ENCODE results near the gene VPS4B. TPM values are rescaled to one million over a fixed set of nuclear protein-coding genes. Genes with fewer than 3 reads are reported as not detected.

Gene VPS4B
- total and polyA plus RNA-seq, 10 of the 15 experiments (the other 5 are each of a cell fraction or from before 2014, with no cell fraction given): 21.4 to 37.6 (median 29.8) TPM

DNA sequence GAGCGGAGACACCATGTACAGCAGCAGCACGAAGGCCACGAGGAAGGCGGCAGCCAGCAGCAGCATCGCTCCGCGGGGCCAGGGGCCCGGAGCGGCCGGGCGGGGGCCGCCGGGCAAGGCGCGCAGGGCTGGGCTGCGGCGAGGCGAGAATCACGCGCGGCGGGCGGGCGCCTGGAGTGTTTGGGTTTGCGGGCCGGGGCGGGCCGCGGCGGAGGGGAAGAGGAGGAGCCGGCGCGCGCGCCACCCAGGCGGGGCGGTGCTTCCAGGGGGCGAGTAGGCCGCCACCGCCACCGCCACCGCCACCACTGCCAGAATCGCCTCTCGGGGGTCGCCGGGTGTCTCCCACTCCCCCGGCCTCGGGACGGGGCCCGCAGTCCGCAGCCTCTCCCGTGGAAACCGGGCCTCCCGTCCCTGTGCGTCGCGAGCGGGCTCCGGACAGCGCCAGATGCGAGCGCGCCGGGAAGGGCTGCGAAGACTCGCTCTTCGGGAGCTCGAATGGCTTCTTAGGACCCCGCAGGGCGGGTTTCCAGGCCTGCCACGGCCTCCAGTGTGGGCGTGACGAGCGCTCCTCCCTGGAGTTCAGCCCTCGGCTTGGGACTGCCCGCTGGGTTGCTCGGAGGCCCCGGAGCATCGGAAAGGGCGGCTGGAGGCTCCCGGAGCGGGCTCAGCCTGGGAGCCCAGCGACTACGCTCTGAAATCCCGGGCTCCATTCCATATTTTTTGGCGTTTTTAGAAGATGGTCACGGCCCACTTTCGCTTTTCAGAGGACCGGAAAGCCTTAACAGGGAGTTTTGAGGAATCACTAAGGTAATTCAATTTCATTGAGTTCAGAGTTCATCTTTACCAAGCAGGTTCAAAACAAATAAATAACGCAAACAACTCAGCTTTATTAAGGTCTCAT lies 55.0 kb downstream of the VPS4B start, which contains the start of gene KDSR (continued):
- TF ChIP-seq RB1 (IDR thresholded peaks at IDR 0.05; ENCODE audit: borderline replicate concordance): 0 out of 2 replicates have a peak, but pooled peaks have one; percentile 38
- TF ChIP-seq, protein P1, sequence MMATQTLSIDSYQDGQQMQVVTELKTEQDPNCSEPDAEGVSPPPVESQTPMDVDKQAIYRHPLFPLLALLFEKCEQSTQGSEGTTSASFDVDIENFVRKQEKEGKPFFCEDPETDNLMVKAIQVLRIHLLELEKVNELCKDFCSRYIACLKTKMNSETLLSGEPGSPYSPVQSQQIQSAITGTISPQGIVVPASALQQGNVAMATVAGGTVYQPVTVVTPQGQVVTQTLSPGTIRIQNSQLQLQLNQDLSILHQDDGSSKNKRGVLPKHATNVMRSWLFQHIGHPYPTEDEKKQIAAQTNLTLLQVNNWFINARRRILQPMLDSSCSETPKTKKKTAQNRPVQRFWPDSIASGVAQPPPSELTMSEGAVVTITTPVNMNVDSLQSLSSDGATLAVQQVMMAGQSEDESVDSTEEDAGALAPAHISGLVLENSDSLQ (IDR thresholded peaks at IDR 0.05): peak; percentile 63
- TF ChIP-seq, protein P2, sequence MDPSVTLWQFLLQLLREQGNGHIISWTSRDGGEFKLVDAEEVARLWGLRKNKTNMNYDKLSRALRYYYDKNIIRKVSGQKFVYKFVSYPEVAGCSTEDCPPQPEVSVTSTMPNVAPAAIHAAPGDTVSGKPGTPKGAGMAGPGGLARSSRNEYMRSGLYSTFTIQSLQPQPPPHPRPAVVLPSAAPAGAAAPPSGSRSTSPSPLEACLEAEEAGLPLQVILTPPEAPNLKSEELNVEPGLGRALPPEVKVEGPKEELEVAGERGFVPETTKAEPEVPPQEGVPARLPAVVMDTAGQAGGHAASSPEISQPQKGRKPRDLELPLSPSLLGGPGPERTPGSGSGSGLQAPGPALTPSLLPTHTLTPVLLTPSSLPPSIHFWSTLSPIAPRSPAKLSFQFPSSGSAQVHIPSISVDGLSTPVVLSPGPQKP (IDR thresholded peaks at IDR 0.05; ENCODE audit: low read depth, low read length): peak; percentile 30
- TF ChIP-seq MTA2 (IDR thresholded peaks at IDR 0.05; ENCODE audit: low read depth): 0 out of 2 replicates have a peak, but pooled peaks have one; percentile 35
- TF ChIP-seq STAT1 (conservative IDR thresholded peaks at IDR 0.05): 0 out of 2 replicates have a peak, but pooled peaks have one; percentile 31
- no peak for TF ChIP-seq CBX3 (IDR thresholded peaks at IDR 0.05; ENCODE audit: borderline replicate concordance, low read depth)
- peak; percentile 78; the same call in 1 of the 2 replicates for TF ChIP-seq POLR2AphosphoS2 (IDR thresholded peaks at IDR 0.05; ENCODE audit: low read depth, low read length)
- TF ChIP-seq HDAC2 (IDR thresholded peaks at IDR 0.05): no peak
- peak; percentile 97 for TF ChIP-seq SP1 (IDR thresholded peaks at IDR 0.05; ENCODE audit: low read depth, low read length)
- peak; percentile 20; the same call in 1 of the 2 replicates for TF ChIP-seq CHD2 (IDR thresholded peaks at IDR 0.05; ENCODE audit: borderline replicate concordance, low read depth, low read length)
- peak; percentile 33; the same call in 1 of the 2 replicates for TF ChIP-seq PAX5 (IDR thresholded peaks at IDR 0.05; ENCODE audit: borderline replicate concordance, low read depth, low read length)
- TF ChIP-seq EZH2 (IDR thresholded peaks at IDR 0.05; ENCODE audit: borderline replicate concordance, control insufficient read depth, low read depth, low read length): no peak
- TF ChIP-seq ZSCAN29 (IDR thresholded peaks at IDR 0.05): peak; percentile 87
- peak; percentile 83 to 85 for TF ChIP-seq IKZF2 (IDR thresholded peaks at IDR 0.05)
- TF ChIP-seq IKZF1 (conservative IDR thresholded peaks at IDR 0.05): peak; percentile 87
- TF ChIP-seq MYC (IDR thresholded peaks at IDR 0.05; ENCODE audit: insufficient read depth, insufficient read length, insufficient replicate concordance, low read length, severe bottlenecking): peak; percentile 29
- TF ChIP-seq, protein P3, sequence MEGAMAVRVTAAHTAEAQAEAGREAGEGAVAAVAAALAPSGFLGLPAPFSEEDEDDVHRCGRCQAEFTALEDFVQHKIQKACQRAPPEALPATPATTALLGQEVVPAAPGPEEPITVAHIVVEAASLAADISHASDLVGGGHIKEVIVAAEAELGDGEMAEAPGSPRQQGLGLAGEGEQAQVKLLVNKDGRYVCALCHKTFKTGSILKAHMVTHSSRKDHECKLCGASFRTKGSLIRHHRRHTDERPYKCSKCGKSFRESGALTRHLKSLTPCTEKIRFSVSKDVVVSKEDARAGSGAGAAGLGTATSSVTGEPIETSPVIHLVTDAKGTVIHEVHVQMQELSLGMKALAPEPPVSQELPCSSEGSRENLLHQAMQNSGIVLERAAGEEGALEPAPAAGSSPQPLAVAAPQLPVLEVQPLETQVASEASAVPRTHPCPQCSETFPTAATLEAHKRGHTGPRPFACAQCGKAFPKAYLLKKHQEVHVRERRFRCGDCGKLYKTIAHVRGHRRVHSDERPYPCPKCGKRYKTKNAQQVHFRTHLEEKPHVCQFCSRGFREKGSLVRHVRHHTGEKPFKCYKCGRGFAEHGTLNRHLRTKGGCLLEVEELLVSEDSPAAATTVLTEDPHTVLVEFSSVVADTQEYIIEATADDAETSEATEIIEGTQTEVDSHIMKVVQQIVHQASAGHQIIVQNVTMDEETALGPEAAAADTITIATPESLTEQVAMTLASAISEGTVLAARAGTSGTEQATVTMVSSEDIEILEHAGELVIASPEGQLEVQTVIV (IDR thresholded peaks at IDR 0.05; ENCODE audit: borderline replicate concordance, partially characterized antibody): peak; percentile 46
- 0 out of 2 replicates have a peak, but pooled peaks have one; percentile 10 for TF ChIP-seq ATF7 (IDR thresholded peaks at IDR 0.05; ENCODE audit: low read depth)
- TF ChIP-seq POLR2A (IDR thresholded peaks at IDR 0.05; ENCODE audit: low read depth, low read length): peak; percentile 84
- TF ChIP-seq, protein P4, sequence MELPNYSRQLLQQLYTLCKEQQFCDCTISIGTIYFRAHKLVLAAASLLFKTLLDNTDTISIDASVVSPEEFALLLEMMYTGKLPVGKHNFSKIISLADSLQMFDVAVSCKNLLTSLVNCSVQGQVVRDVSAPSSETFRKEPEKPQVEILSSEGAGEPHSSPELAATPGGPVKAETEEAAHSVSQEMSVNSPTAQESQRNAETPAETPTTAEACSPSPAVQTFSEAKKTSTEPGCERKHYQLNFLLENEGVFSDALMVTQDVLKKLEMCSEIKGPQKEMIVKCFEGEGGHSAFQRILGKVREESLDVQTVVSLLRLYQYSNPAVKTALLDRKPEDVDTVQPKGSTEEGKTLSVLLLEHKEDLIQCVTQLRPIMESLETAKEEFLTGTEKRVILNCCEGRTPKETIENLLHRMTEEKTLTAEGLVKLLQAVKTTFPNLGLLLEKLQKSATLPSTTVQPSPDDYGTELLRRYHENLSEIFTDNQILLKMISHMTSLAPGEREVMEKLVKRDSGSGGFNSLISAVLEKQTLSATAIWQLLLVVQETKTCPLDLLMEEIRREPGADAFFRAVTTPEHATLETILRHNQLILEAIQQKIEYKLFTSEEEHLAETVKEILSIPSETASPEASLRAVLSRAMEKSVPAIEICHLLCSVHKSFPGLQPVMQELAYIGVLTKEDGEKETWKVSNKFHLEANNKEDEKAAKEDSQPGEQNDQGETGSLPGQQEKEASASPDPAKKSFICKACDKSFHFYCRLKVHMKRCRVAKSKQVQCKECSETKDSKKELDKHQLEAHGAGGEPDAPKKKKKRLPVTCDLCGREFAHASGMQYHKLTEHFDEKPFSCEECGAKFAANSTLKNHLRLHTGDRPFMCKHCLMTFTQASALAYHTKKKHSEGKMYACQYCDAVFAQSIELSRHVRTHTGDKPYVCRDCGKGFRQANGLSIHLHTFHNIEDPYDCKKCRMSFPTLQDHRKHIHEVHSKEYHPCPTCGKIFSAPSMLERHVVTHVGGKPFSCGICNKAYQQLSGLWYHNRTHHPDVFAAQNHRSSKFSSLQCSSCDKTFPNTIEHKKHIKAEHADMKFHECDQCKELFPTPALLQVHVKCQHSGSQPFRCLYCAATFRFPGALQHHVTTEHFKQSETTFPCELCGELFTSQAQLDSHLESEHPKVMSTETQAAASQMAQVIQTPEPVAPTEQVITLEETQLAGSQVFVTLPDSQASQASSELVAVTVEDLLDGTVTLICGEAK (IDR thresholded peaks at IDR 0.05; ENCODE audit: borderline replicate concordance): peak; percentile 50; the same call in 1 of the 2 replicates
- TF ChIP-seq NFIC (IDR thresholded peaks at IDR 0.05; ENCODE audit: low read depth, low read length): peak; percentile 29; the same call in 1 of the 2 replicates

All from GM12878 (cell line).